ENCODE data around the gene AQP5.

- TF ChIP-seq CTCF (IDR thresholded peaks at IDR 0.05) (no peak), POLR2A (IDR thresholded peaks at IDR 0.05) (no peak)
Measured at GRCh38 chr12:49969027-49969426, 7.4 kb downstream of the AQP5 start.
